ENCODE data around the gene POLR1E.

- TF ChIP-seq CTCF (IDR thresholded peaks at IDR 0.05): no peak
- TF ChIP-seq POLR2AphosphoS5 (IDR thresholded peaks at IDR 0.05; ENCODE audit: insufficient read depth in 1 of 2, low read depth in 1 of 2): no peak
Observed at GRCh38 chr9:37550781-37551180, 65.0 kb downstream of the POLR1E start.
